ENCODE results near the gene SORL1. TPM values are rescaled to one million over a fixed set of nuclear protein-coding genes. Genes with fewer than 3 reads are reported as not detected.
A peak's percentile ranks its signal among the peaks of the same experiment; 100 is the strongest.

Gene SORL1
- total and polyA plus RNA-seq, 2 donors from 2014 or later: 15.2 to 74.2 TPM

GRCh38 chr11:121634273-121634672 is 182.2 kb downstream of the SORL1 start:
- FAIRE-seq: no peak
- H3K4me3 ChIP-seq (ENCODE audit: low read length in 3 of 3): no peak overlapping the region
- intact Hi-C loops (cut with DNase I): no loop called here

GRCh38 chr11:121634889-121635288 is 182.8 kb downstream of the SORL1 start:
- FAIRE-seq: no peak
- H3K4me3 ChIP-seq (ENCODE audit: low read length in 3 of 3): no peak overlapping the region
- H3K36me3 ChIP-seq (ENCODE audit: control insufficient read depth in 2 of 3, insufficient read depth in 3 of 3, low read length in 3 of 3): no peaks in the 10 kb centered on the region
- no peaks in the 10 kb centered on the region for H3K9me3 ChIP-seq (ENCODE audit: control insufficient read depth in 2 of 3, insufficient read depth in 1 of 3, low read length in 3 of 3)
- no peak overlapping the region for H3K9ac ChIP-seq (ENCODE audit: low read length in 3 of 3)
- DNase-seq: no peak
- H3K27me3 ChIP-seq (ENCODE audit: control insufficient read depth, insufficient read depth, low read length): no peaks in the 10 kb centered on the region
- no peak for TF ChIP-seq CTCF (IDR thresholded peaks at IDR 0.05; ENCODE audit: borderline replicate concordance, extremely low read depth, insufficient read depth)
- no peaks in the 10 kb centered on the region for H3K4me1 ChIP-seq (ENCODE audit: control insufficient read depth in 2 of 3, insufficient read depth in 2 of 3, low read depth in 1 of 3, low read length in 3 of 3)
- intact Hi-C loops (cut with DNase I): no loop called here
- H3K27ac ChIP-seq (ENCODE audit: low read depth in 2 of 2, low read length in 2 of 2): no peak overlapping the region

More at GRCh38 chr11:121634273-121634672, 182.2 kb downstream of the SORL1 start:
- H3K27me3 ChIP-seq (ENCODE audit: control insufficient read depth, insufficient read depth, low read length): no peaks in the 10 kb centered on the region
- H3K27ac ChIP-seq (ENCODE audit: low read depth in 2 of 2, low read length in 2 of 2): no peak overlapping the region
- no peaks in the 10 kb centered on the region for H3K36me3 ChIP-seq (ENCODE audit: control insufficient read depth in 2 of 3, insufficient read depth in 3 of 3, low read length in 3 of 3)
- H3K9me3 ChIP-seq (ENCODE audit: control insufficient read depth in 2 of 3, insufficient read depth in 1 of 3, low read length in 3 of 3): no peaks in the 10 kb centered on the region
- no peaks in the 10 kb centered on the region for H3K4me1 ChIP-seq (ENCODE audit: control insufficient read depth in 2 of 3, insufficient read depth in 2 of 3, low read depth in 1 of 3, low read length in 3 of 3)
- no peak overlapping the region for H3K9ac ChIP-seq (ENCODE audit: low read length in 3 of 3)
- no peak for TF ChIP-seq CTCF (IDR thresholded peaks at IDR 0.05; ENCODE audit: borderline replicate concordance, extremely low read depth, insufficient read depth)
- no peak for DNase-seq

- no peak overlapping the region for H3K4me3 ChIP-seq (ENCODE audit: low read length in 3 of 3)
- DNase-seq: peak in 1 of 5 donors; percentile 7
- H3K36me3 ChIP-seq (ENCODE audit: control insufficient read depth in 2 of 3, insufficient read depth in 3 of 3, low read length in 3 of 3): no peaks in the 10 kb centered on the region
- no peak overlapping the region for H3K9ac ChIP-seq (ENCODE audit: low read length in 3 of 3)
- no peak overlapping the region for H3K27ac ChIP-seq (ENCODE audit: low read depth in 2 of 2, low read length in 2 of 2)
- H3K27me3 ChIP-seq (ENCODE audit: control insufficient read depth, insufficient read depth, low read length): no peaks in the 10 kb centered on the region
- FAIRE-seq: no peak
- no peaks in the 10 kb centered on the region for H3K4me1 ChIP-seq (ENCODE audit: control insufficient read depth in 2 of 3, insufficient read depth in 2 of 3, low read depth in 1 of 3, low read length in 3 of 3)
- intact Hi-C loops (cut with DNase I): no loop called here
- no peaks in the 10 kb centered on the region for H3K9me3 ChIP-seq (ENCODE audit: control insufficient read depth in 2 of 3, insufficient read depth in 1 of 3, low read length in 3 of 3)
- no peak for TF ChIP-seq CTCF (IDR thresholded peaks at IDR 0.05; ENCODE audit: borderline replicate concordance, extremely low read depth, insufficient read depth)
Measured at GRCh38 chr11:121636081-121636799, 184.1 kb downstream of the SORL1 start.
